IMR-90 (cell line): ENCODE results near the gene BMP8B. TPM values are rescaled to one million over a fixed set of nuclear protein-coding genes. Genes with fewer than 3 reads are reported as not detected.

Source experiments
- ATAC-seq: fragments of 200-7000 bp; cut with Tn5 transposase; 2 replicates; pipeline ENCODE4 v1.9.1; 2020; ENCODE audit warnings: low read depth, mild to moderate bottlenecking, moderate library complexity
- BruUV-seq: library from RNA; stranded (reverse); fragments of 400-500 nt; replicated peaks from 2 replicates; lab custom pipeline; 2021; lab: Mats Ljungman, UMichigan
- CTCF ChIA-PET: fragments of 300-600 bp; formaldehyde crosslinking; extraction: SDS; loops from one replicate; lab custom pipeline; 2021; ENCODE audit warnings: antibody characterized with exemption; lab: Yijun Ruan, JAX
- POLR2A ChIA-PET: fragments of 300-600 bp; sonication (Branson Sonifier 250); formaldehyde crosslinking; loops from one replicate; lab custom pipeline; 2022; ENCODE audit warnings: antibody characterized with exemption; ENCODE audit not compliant: unreplicated experiment; lab: Charles Lee
- DNase-seq: peaks from one replicate; pipeline ENCODE4 v3.0.0; 2013
- H2AFZ ChIP-seq: replicated peaks from 2 replicates; pipeline ENCODE3; 2013; ENCODE audit warnings: low read length, mild to moderate bottlenecking; ENCODE audit not compliant: poor library complexity
- H2AK5ac ChIP-seq: 2 replicates; pipeline ENCODE4 v1.6.1; 2013; ENCODE audit warnings: low read depth, low read length, inconsistent platforms
- H2AK9ac ChIP-seq: replicated peaks from 2 replicates; pipeline ENCODE3; 2013; ENCODE audit warnings: mild to moderate bottlenecking, low read depth, low read length, moderate library complexity; ENCODE audit not compliant: poor library complexity
- H2BK120ac ChIP-seq: 2 replicates; pipeline ENCODE4 v1.6.1; 2013; ENCODE audit warnings: low read depth, low read length, inconsistent platforms
- H2BK15ac ChIP-seq: 3 replicates; pipeline ENCODE4 v1.6.1; 2013; ENCODE audit warnings: low read depth, low read length, inconsistent platforms
- H2BK20ac ChIP-seq: 2 replicates; pipeline ENCODE4 v1.6.1; 2013; ENCODE audit warnings: low read depth, mild to moderate bottlenecking, inconsistent platforms, low read length, moderate library complexity
- H2BK5ac ChIP-seq: 2 replicates; pipeline ENCODE4 v1.6.1; 2013; ENCODE audit warnings: mild to moderate bottlenecking, low read depth, low read length, inconsistent platforms; ENCODE audit not compliant: poor library complexity, severe bottlenecking
- H3K14ac ChIP-seq: replicated peaks from 2 replicates; pipeline ENCODE4 v1.6.1; 2013; ENCODE audit warnings: low read depth, low read length, inconsistent platforms
- H3K18ac ChIP-seq: 2 replicates; pipeline ENCODE4 v1.6.1; 2013; ENCODE audit warnings: low read depth, low read length, control low read depth
- H3K23ac ChIP-seq: 2 replicates; pipeline ENCODE4 v1.6.1; 2013; ENCODE audit warnings: low read depth, low read length, inconsistent platforms
- H3K27ac ChIP-seq: 2 replicates; pipeline ENCODE4 v1.5.1; 2013; ENCODE audit warnings: mild to moderate bottlenecking, control low read depth, low read length; ENCODE audit not compliant: insufficient read depth
- H3K27me3 ChIP-seq: 2 replicates; pipeline ENCODE4 v1.6.1; 2013; ENCODE audit warnings: low read length; ENCODE audit not compliant: control insufficient read depth, insufficient read depth
- H3K36me3 ChIP-seq: 2 replicates; pipeline ENCODE4 v1.6.1; 2013; ENCODE audit warnings: low read length, mixed read lengths; ENCODE audit not compliant: control insufficient read depth, insufficient read depth
- H3K4ac ChIP-seq: 2 replicates; pipeline ENCODE4 v1.6.1; 2013; ENCODE audit warnings: low read depth, low read length, inconsistent platforms
- H3K4me1 ChIP-seq: 2 replicates; pipeline ENCODE4 v1.6.1; 2013; ENCODE audit warnings: low read length, mixed read lengths; ENCODE audit not compliant: control insufficient read depth, insufficient read depth
- H3K4me2 ChIP-seq: 2 replicates; pipeline ENCODE4 v1.6.1; 2013; ENCODE audit warnings: low read depth, mild to moderate bottlenecking, control low read depth, low read length, moderate library complexity
- H3K4me3 ChIP-seq: 2 replicates; pipeline ENCODE4 v1.5.1; 2013; ENCODE audit warnings: low read depth, mild to moderate bottlenecking, control low read depth, low read length, moderate library complexity; ENCODE audit not compliant: insufficient read depth
- H3K56ac ChIP-seq: 2 replicates; pipeline ENCODE4 v1.6.1; 2013; ENCODE audit warnings: low read length, inconsistent platforms; ENCODE audit not compliant: insufficient read depth; ENCODE audit errors: extremely low read depth
- H3K79me1 ChIP-seq, 2 experiments: 2 replicates each; pipeline ENCODE4 v1.6.1; 2013; ENCODE audit warnings: low read length in 2 of 2, inconsistent platforms in 1 of 2, low read depth in 1 of 2
- H3K9ac ChIP-seq: 2 replicates; pipeline ENCODE4 v1.6.1; 2013; ENCODE audit warnings: low read depth, low read length, control low read depth
- H3K9me1 ChIP-seq: 2 replicates; pipeline ENCODE4 v1.6.1; 2013; ENCODE audit warnings: low read length, inconsistent platforms; ENCODE audit not compliant: insufficient read depth
- H3K9me3 ChIP-seq: 2 replicates; pipeline ENCODE4 v1.6.1; 2013; ENCODE audit warnings: low read length; ENCODE audit not compliant: control insufficient read depth, insufficient read depth
- H4K20me1 ChIP-seq: 2 replicates; pipeline ENCODE4 v1.6.1; 2013; ENCODE audit warnings: low read length, inconsistent platforms; ENCODE audit not compliant: insufficient read depth
- H4K5ac ChIP-seq: 2 replicates; pipeline ENCODE4 v1.6.1; 2013; ENCODE audit warnings: mild to moderate bottlenecking, low read depth, low read length, control low read depth
- H4K8ac ChIP-seq, 2 experiments: 2 replicates each; pipeline ENCODE4 v1.6.1; 2013; ENCODE audit warnings: low read depth in 2 of 2, low read length in 2 of 2, control low read depth in 1 of 2, inconsistent platforms in 1 of 2
- H4K91ac ChIP-seq: 2 replicates; pipeline ENCODE4 v1.6.1; 2013; ENCODE audit warnings: low read depth, low read length, inconsistent platforms; ENCODE audit not compliant: insufficient read depth
- FOS ChIP-seq: fragments of 150-350 bp; IDR thresholded peaks from 2 replicates; pipeline ENCODE4 v1.6.1; 2016; ENCODE audit warnings: low read depth, low read length
- NFE2L2 ChIP-seq: fragments of 150-350 bp; IDR thresholded peaks from 2 replicates; pipeline ENCODE4 v1.6.1; 2016; ENCODE audit warnings: low read depth, mild to moderate bottlenecking, low read length
- RFX5 ChIP-seq: IDR thresholded peaks from 2 replicates; pipeline ENCODE4 v1.8.0; 2012; ENCODE audit warnings: low read depth, mild to moderate bottlenecking, low read length, moderate library complexity
- WGBS, 2 experiments: methylation state at CpG; one replicate each; pipeline versions ENCODE4 v1.1.5 to v1.1.7; 2013; ENCODE audit warnings: missing lambda C conversion rate in 2 of 2; ENCODE audit not compliant: insufficient read length in 1 of 2; ENCODE audit errors: extremely low coverage in 2 of 2; 5-methylcytosine and 5-hydroxymethylcytosine counted together
- dilution Hi-C: fragments of 300-500 bp; cut with HindIII; formaldehyde crosslinking; loops from one replicate; pipeline ENCODE4 v1.14.3; 2018; ENCODE audit warnings: low sequenced_read_pairs; ENCODE audit not compliant: unreplicated experiment
- in situ Hi-C: fragments of 300-500 bp; cut with MboI; formaldehyde crosslinking; loops from 3 replicates; pipeline ENCODE4 v1.14.3; 2019; ENCODE audit warnings: low sequenced_read_pairs, inconsistent platforms, mixed read lengths
- intact Hi-C: fragments of 100-400 bp; cut with micrococcal nuclease; formaldehyde crosslinking; loops from 2 replicates; pipeline ENCODE4 v1.10.0; 2022
- polyA plus RNA-seq, 3 experiments: library from polyadenylated mRNA; depleted of rRNA; stranded (reverse); fragments of >200 nt; gene quantifications; 2 replicates each; pipeline ENCODE4 v1.2.3, GENCODE V29; 2012; ENCODE audit warnings: low replicate concordance in 1 of 3
- total RNA-seq: library from RNA; depleted of rRNA; stranded (reverse); fragments of >200 nt; gene quantifications from 2 replicates; pipeline ENCODE4 v1.2.3, GENCODE V29; 2012

The BMP8B gene
- total and polyA plus RNA-seq, 2 of the 4 experiments (the other 2 are of a cell fraction): not detected

- ChIA-PET POLR2A (no interaction called here), CTCF (no interaction called here)
- H3K4me1 ChIP-seq: no peaks in the 10 kb centered on the region
- DNase-seq: no peak
- H2BK120ac ChIP-seq: no peak overlapping the region
- no peaks in the 10 kb centered on the region for H3K79me1 ChIP-seq
- no peak for TF ChIP-seq FOS
- TF ChIP-seq NFE2L2: no peak
- no peak for TF ChIP-seq RFX5
- H3K4me2 ChIP-seq: no peak overlapping the region
- no peak overlapping the region for H4K91ac ChIP-seq
- intact Hi-C loops: loop anchor here (5.0 kb wide), 1 partner anchor 241 kb away; no protein-coding TSS in a partner anchor
- H3K9me1 ChIP-seq: 0 out of 2 replicates have a peak, but pooled peaks cover 5% of the 10 kb centered on the region
- no peak for ATAC-seq
- H3K9ac ChIP-seq: no peak overlapping the region
- H3K9me3 ChIP-seq: no peaks in the 10 kb centered on the region
- H3K23ac ChIP-seq: no peak overlapping the region
- H2AK5ac ChIP-seq: no peak overlapping the region
- no peak overlapping the region for H3K4ac ChIP-seq
- no peak overlapping the region for H2BK20ac ChIP-seq
- H3K36me3 ChIP-seq: peaks cover 4% of the 10 kb centered on the region; the same call in 1 of the 2 replicates
- H2AK9ac ChIP-seq: no peak overlapping the region
- dilution Hi-C loops: no loop called here
- no peak overlapping the region for H3K14ac ChIP-seq
- in situ Hi-C loops: no loop called here
- no peak overlapping the region for H2BK15ac ChIP-seq
- H4K8ac ChIP-seq: no peak overlapping the region
- BruUV-seq: no TSS peak
- H2AFZ ChIP-seq: no peak overlapping the region
- H2BK5ac ChIP-seq: no peak overlapping the region
- H3K27ac ChIP-seq: no peak overlapping the region
- H3K4me3 ChIP-seq: no peak overlapping the region
- H3K27me3 ChIP-seq: no peaks in the 10 kb centered on the region
- 95% methylated on average over 11 of the region's 30 CpGs; no CpG with 5 or more reads in 1 of the 2 experiments for WGBS, 2 experiments
- no peak overlapping the region for H3K18ac ChIP-seq
- H3K56ac ChIP-seq: no peak overlapping the region
- H4K20me1 ChIP-seq: no peaks in the 10 kb centered on the region
- no peak overlapping the region for H4K5ac ChIP-seq
These were observed 25.8 kb downstream of the BMP8B start for GRCh38 chr1:39762550-39763540.
